ENCODE data around the gene PPARG. TPM values are rescaled to one million over a fixed set of nuclear protein-coding genes. Genes with fewer than 3 reads are reported as not detected.

PPARG gene
- total and polyA plus RNA-seq, 2 experiments from 2014 or later, result 0.49 to 0.76 TPM

DNA sequence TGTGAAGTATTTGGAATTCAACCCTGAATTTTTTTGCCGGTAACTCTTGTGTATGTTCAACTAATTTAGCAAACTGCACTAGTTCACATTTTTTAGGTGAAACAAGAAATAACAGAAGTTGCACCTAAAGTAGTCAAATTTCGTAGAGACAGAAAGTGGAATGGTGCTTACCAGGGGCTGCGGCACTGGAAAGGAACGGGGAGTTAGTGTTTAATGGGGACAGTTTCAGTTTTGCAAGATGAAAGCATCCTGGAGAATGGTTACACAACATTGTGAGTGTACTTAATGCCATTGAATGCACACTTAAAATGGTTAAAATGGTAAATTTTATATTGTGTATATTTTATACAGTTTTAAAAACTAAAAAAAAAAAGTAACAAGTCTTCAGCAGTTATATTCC lies 27.4 kb downstream of the PPARG start:
- no peak overlapping the region for H3K4me2 ChIP-seq (ENCODE audit: unreplicated experiment)
- no peak overlapping the region for H3K9ac ChIP-seq
- no peaks in the 10 kb centered on the region for H3K79me2 ChIP-seq (ENCODE audit: insufficient read depth)
- peaks cover 2% of the 10 kb centered on the region; the same call in 1 of the 2 replicates for H3K4me1 ChIP-seq (ENCODE audit: insufficient read depth)
- in situ Hi-C loops (cut with MboI), result no loop called here
- H3K36me3 ChIP-seq (ENCODE audit: low read depth), result no peaks in the 10 kb centered on the region
- H3F3A ChIP-seq (ENCODE audit: insufficient read depth), result no peaks in the 10 kb centered on the region
- no peak for TF ChIP-seq EZH2 (IDR thresholded peaks at IDR 0.05; ENCODE audit: insufficient read depth, poor library complexity, severe bottlenecking)
- TF ChIP-seq EZH2phosphoT487 (IDR thresholded peaks at IDR 0.05; ENCODE audit: insufficient read depth, low read depth), result no peak
- no peaks in the 10 kb centered on the region for H4K20me1 ChIP-seq (ENCODE audit: insufficient read depth)
- no peak overlapping the region for H3K27ac ChIP-seq
- no peaks in the 10 kb centered on the region for H3K9me2 ChIP-seq (ENCODE audit: insufficient read depth)
- no peaks in the 10 kb centered on the region for H3K27me3 ChIP-seq (replicated peaks; ENCODE audit: insufficient read depth)
- no peaks in the 10 kb centered on the region for H3K9me3 ChIP-seq (ENCODE audit: low read depth)
- no peak for DNase-seq
- H2AFZ ChIP-seq, result no peak overlapping the region
- H3K4me3 ChIP-seq, result no peak overlapping the region
- WGBS, 2 experiments (ENCODE audit: low coverage in 1 of 2, low lambda C conversion rate in 2 of 2, missing lambda C conversion rate in 2 of 2), result 91% methylated on average over 4 of the region's 4 CpGs

DNA sequence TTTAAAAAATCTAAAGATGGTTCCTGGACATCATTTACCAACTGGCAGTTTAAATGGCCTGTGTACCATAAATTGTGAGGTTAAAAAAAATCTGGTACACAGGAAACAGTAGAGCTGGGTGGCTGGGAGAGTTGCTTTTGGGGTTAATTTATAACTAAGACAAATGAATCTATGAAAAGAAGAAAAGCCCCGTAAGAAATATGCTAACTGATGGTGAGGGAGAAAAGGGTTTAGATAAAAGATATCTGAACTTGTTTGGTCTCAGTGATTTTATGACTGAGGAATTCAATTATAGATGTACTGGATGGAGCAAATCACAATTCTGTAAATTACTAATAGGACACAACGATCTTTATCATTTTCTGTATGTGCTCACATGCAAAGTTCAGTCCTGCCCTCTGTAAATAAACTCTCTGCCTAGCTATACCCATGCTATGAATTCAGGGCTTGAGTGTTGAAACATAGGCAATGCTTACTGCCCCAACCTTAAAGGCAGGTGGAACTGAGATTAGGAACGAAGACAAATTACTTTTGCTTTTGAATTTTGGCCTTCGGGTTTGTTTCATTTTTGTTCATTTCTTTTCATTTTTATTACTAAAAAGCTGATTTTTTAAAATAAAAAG lies 28.0 kb downstream of the PPARG start:
- Histone ChIP-seq H3K9ac (no peak overlapping the region), H3K9me3 (ENCODE audit: low read depth) (no peaks in the 10 kb centered on the region), H3K27me3 (replicated peaks; ENCODE audit: insufficient read depth) (no peaks in the 10 kb centered on the region), H3K79me2 (ENCODE audit: insufficient read depth) (no peaks in the 10 kb centered on the region), H3F3A (ENCODE audit: insufficient read depth) (no peaks in the 10 kb centered on the region), H2AFZ (no peak overlapping the region), H3K4me2 (ENCODE audit: unreplicated experiment) (no peak overlapping the region), H3K4me3 (no peak overlapping the region), H3K4me1 (ENCODE audit: insufficient read depth) (peaks cover 1% of the 10 kb centered on the region; the same call in 1 of the 2 replicates), H3K27ac (no peak overlapping the region), H4K20me1 (ENCODE audit: insufficient read depth) (no peaks in the 10 kb centered on the region), H3K36me3 (ENCODE audit: low read depth) (no peaks in the 10 kb centered on the region), H3K9me2 (ENCODE audit: insufficient read depth) (no peaks in the 10 kb centered on the region)
- no peak for DNase-seq
- WGBS, 2 experiments (ENCODE audit: low coverage in 1 of 2, low lambda C conversion rate in 2 of 2, missing lambda C conversion rate in 2 of 2), result 56 to 67% methylated on average over 4 of the region's 4 CpGs
- in situ Hi-C loops (cut with MboI), result no loop called here
- no peak for TF ChIP-seq EZH2 (IDR thresholded peaks at IDR 0.05; ENCODE audit: insufficient read depth, poor library complexity, severe bottlenecking)
- TF ChIP-seq EZH2phosphoT487 (IDR thresholded peaks at IDR 0.05; ENCODE audit: insufficient read depth, low read depth), result no peak

DNA sequence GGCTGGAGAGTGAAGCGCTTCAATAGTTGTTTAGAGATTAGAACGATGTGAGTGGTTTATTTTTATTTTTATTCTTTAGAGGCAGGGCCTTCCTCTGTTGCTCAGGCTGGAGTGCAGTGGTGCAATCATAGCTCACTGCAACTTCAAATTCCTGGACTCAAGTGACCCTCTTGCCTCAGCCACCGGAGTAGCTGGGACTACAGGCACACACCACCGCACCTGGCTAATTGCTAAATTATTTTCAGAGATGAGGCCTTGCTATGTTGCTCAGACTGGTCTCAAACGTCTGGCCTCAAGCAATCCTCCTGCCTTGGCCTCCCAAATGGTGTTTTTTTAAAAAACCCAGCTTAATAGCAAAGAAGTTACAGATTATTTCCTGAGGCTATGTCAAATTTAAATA lies 29.0 kb downstream of the PPARG start:
- no peak overlapping the region for H2AFZ ChIP-seq
- no peaks in the 10 kb centered on the region; the same call in 1 of the 2 replicates for H3K4me1 ChIP-seq (ENCODE audit: insufficient read depth)
- no peaks in the 10 kb centered on the region for H3K27me3 ChIP-seq (replicated peaks; ENCODE audit: insufficient read depth)

DNA sequence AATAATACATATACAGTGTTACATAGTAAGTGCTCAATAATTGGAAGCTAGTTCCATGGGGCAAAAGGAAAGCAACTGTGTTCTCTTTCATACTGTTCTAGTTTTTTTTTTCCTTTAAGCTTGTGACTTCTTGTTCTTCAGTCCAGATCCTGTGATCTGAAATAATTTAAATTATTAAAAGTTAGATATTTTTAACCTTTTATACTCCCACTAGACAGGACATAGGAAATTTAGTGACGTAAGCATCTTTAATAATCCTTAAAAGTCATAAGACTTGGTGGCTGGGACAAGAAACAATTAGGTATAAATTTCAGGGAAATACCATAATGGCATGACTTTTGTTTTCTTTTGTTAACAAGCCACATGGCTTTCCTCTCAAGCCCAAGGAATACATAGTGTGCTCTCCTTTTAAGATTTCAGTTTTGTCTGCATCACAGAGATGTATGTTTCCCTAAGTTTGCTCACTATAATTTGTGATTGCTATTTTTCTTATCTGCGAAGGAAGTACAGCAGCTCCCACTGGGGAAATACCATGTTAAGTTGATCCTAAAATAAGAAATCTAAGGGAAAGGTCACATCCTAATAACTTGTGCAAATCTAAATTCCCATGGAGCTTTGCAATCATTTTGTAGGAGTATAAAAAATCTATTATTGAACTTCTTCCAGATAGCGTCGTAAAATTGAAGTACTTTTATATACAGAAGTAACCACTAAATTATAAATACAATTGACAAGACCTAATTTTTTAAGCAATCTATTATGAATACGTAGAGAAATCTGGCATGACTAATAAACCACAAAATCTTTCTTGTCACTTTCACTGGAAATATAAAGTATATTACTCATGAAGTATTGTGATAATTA lies 30.1 kb downstream of the PPARG start:
- TF ChIP-seq EZH2 (IDR thresholded peaks at IDR 0.05; ENCODE audit: insufficient read depth, poor library complexity, severe bottlenecking) (no peak), EZH2phosphoT487 (IDR thresholded peaks at IDR 0.05; ENCODE audit: insufficient read depth, low read depth) (no peak)
- Histone ChIP-seq H3K4me2 (ENCODE audit: unreplicated experiment) (no peak overlapping the region), H3K9ac (no peak overlapping the region), H2AFZ (no peak overlapping the region), H3K27ac (no peak overlapping the region), H3K36me3 (ENCODE audit: low read depth) (no peaks in the 10 kb centered on the region), H3K27me3 (replicated peaks; ENCODE audit: insufficient read depth) (no peaks in the 10 kb centered on the region), H4K20me1 (ENCODE audit: insufficient read depth) (no peaks in the 10 kb centered on the region), H3K9me2 (ENCODE audit: insufficient read depth) (no peaks in the 10 kb centered on the region), H3K4me3 (no peak overlapping the region), H3K9me3 (ENCODE audit: low read depth) (no peaks in the 10 kb centered on the region), H3K79me2 (ENCODE audit: insufficient read depth) (no peaks in the 10 kb centered on the region), H3F3A (ENCODE audit: insufficient read depth) (no peaks in the 10 kb centered on the region), H3K4me1 (ENCODE audit: insufficient read depth) (no peaks in the 10 kb centered on the region; the same call in 1 of the 2 replicates)
- no peak for DNase-seq
- in situ Hi-C loops (cut with MboI), result no loop called here
- WGBS, 2 experiments (ENCODE audit: low coverage in 1 of 2, low lambda C conversion rate in 2 of 2, missing lambda C conversion rate in 2 of 2), result 75 to 76% methylated on average over 5 of the region's 5 CpGs

More for the DNA sequence above, 29.0 kb downstream of the PPARG start:
- H3K79me2 ChIP-seq (ENCODE audit: insufficient read depth), result no peaks in the 10 kb centered on the region
- DNase-seq, result no peak
- in situ Hi-C loops (cut with MboI), result no loop called here
- H3K27ac ChIP-seq, result no peak overlapping the region
- no peak overlapping the region for H3K4me2 ChIP-seq (ENCODE audit: unreplicated experiment)
- no peaks in the 10 kb centered on the region for H3K9me3 ChIP-seq (ENCODE audit: low read depth)
- H3K9ac ChIP-seq, result no peak overlapping the region
- H3K4me3 ChIP-seq, result no peak overlapping the region
- no peaks in the 10 kb centered on the region for H3F3A ChIP-seq (ENCODE audit: insufficient read depth)
- 75 to 76% methylated on average over 5 of the region's 5 CpGs for WGBS, 2 experiments (ENCODE audit: low coverage in 1 of 2, low lambda C conversion rate in 2 of 2, missing lambda C conversion rate in 2 of 2)
- TF ChIP-seq EZH2 (IDR thresholded peaks at IDR 0.05; ENCODE audit: insufficient read depth, poor library complexity, severe bottlenecking) (no peak), EZH2phosphoT487 (IDR thresholded peaks at IDR 0.05; ENCODE audit: insufficient read depth, low read depth) (no peak)
- H3K36me3 ChIP-seq (ENCODE audit: low read depth), result no peaks in the 10 kb centered on the region
- no peaks in the 10 kb centered on the region for H3K9me2 ChIP-seq (ENCODE audit: insufficient read depth)
- no peaks in the 10 kb centered on the region for H4K20me1 ChIP-seq (ENCODE audit: insufficient read depth)
